ENCODE data around the gene LZTS2. TPM values are rescaled to one million over a fixed set of nuclear protein-coding genes. Genes with fewer than 3 reads are reported as not detected.

The LZTS2 gene
- total RNA-seq, 6 experiments from 2014 or later: 5.6 to 17.5 (median 11.0) TPM

DNA sequence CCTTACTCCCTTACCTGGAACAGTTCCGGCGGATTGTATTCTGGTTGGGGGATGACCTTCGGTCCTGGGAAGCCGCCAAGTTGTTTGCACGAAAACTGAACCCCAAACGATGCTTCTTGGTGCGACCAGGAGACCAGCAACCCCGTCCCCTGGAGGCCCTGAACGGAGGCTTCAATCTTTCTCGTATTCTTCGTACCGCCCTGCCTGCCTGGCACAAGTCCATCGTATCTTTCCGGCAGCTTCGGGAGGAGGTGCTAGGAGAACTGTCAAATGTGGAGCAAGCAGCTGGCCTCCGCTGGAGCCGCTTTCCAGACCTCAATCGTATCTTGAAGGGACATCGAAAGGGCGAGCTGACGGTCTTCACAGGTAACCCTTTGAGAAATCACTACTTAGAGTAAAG lies 10.5 kb upstream of the LZTS2 start:
- Histone ChIP-seq H3K4me1 (peaks cover 0 to 29% (median 9%) of the 10 kb centered on the region in 4 donors), H3K36me3 (peaks cover 0 to 13% (median 7%) of the 10 kb centered on the region in 4 donors), H3K9me3 (no peaks in the 10 kb centered on the region), H3K27ac (no peak overlapping the region), H3K27me3 (no peaks in the 10 kb centered on the region), H3K4me3 (no peak overlapping the region)
- no peak for TF ChIP-seq POLR2A (IDR thresholded peaks at IDR 0.05)
- TF ChIP-seq, protein P1, sequence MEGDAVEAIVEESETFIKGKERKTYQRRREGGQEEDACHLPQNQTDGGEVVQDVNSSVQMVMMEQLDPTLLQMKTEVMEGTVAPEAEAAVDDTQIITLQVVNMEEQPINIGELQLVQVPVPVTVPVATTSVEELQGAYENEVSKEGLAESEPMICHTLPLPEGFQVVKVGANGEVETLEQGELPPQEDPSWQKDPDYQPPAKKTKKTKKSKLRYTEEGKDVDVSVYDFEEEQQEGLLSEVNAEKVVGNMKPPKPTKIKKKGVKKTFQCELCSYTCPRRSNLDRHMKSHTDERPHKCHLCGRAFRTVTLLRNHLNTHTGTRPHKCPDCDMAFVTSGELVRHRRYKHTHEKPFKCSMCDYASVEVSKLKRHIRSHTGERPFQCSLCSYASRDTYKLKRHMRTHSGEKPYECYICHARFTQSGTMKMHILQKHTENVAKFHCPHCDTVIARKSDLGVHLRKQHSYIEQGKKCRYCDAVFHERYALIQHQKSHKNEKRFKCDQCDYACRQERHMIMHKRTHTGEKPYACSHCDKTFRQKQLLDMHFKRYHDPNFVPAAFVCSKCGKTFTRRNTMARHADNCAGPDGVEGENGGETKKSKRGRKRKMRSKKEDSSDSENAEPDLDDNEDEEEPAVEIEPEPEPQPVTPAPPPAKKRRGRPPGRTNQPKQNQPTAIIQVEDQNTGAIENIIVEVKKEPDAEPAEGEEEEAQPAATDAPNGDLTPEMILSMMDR (IDR thresholded peaks at IDR 0.05): no peak
- ATAC-seq (no peak), DNase-seq (no peak)
- 92% methylated on average over 5 of the region's 21 CpGs for WGBS (ENCODE audit: insufficient coverage, low coverage, low lambda C conversion rate, missing lambda C conversion rate)
- intact Hi-C loops (cut with DNase I): no loop called here

DNA sequence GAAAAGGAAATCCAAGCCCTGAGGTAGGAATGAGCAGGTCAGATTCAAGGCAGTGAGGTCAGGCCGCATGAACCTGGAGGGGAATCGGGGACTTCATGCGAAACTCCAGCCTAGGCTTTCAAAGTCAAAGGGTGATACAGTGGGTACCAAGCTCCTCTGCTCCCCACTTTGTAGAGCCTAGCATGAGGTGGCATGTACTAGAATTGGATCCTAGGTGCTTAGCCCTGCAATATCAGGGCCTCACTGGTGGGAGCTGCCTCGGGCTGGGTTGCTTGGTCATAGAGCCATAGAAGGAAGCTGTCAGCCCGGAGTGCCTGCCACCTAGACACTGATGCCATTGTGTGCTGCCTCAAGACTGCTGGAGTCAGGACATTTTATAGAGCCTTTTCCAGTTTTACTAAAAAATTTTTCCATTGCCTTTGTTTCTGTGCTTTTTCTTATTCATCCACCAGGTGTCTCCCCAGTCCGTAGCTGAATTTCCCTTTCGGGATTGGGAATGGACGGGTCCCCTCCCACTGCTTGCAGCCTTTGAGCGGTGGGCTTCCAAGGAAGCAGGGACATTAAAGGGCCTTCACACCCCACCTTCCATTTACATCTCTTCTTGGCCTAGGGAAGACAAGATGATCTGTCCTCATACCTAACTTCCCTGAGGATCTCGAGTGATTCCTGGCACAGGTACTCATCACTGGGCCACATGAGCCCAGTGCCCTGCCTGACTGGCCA lies 5.5 kb upstream of the LZTS2 start:
- 50% methylated on average over 8 of the region's 10 CpGs for WGBS (ENCODE audit: insufficient coverage, low coverage, low lambda C conversion rate, missing lambda C conversion rate)
- DNase-seq (no peak), ATAC-seq (no peak)
- no peak overlapping the region for H3K27ac ChIP-seq
- H3K27me3 ChIP-seq: no peaks in the 10 kb centered on the region
- intact Hi-C loops (cut with DNase I): no loop called here
- no peaks in the 10 kb centered on the region for H3K9me3 ChIP-seq
- TF ChIP-seq, protein P1 (IDR thresholded peaks at IDR 0.05): peak; percentile 61 to 69 (median 63)
- TF ChIP-seq POLR2A (IDR thresholded peaks at IDR 0.05): no peak
- no peak overlapping the region for H3K4me3 ChIP-seq
- peaks cover 0 to 9% (median 7%) of the 10 kb centered on the region in 4 donors for H3K36me3 ChIP-seq
- H3K4me1 ChIP-seq: peaks cover 0 to 18% (median 3%) of the 10 kb centered on the region in 4 donors

DNA sequence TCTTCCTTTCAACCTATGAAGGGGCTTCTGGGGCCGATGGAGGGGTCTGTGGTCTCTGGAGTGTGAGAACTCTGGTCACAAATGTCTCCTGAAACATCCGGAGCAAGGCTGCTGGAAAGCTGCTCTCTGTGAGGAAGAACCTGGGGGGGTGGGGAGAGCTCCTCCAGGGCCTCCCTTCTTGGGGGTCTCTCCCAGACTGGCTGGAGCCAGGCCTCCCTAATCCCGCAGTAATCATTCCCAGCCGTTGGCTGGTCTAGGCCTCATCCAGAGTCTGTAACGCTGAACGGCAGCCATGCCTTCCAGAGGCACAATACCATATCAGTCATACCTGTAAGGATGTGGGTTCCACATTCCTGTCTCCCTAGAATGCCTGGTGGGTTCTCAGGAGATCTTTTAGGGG lies 4.4 kb upstream of the LZTS2 start:
- 76% methylated on average over 3 of the region's 6 CpGs for WGBS (ENCODE audit: insufficient coverage, low coverage, low lambda C conversion rate, missing lambda C conversion rate)
- TF ChIP-seq POLR2A (IDR thresholded peaks at IDR 0.05): no peak
- peaks cover 0 to 18% (median 3%) of the 10 kb centered on the region in 4 donors for H3K4me1 ChIP-seq
- no peaks in the 10 kb centered on the region for H3K9me3 ChIP-seq
- no peak overlapping the region for H3K27ac ChIP-seq
- ATAC-seq: no peak
- no peak for DNase-seq
- peaks cover 0 to 9% (median 7%) of the 10 kb centered on the region in 4 donors for H3K36me3 ChIP-seq
- intact Hi-C loops (cut with DNase I): no loop called here
- no peaks in the 10 kb centered on the region for H3K27me3 ChIP-seq
- no peak overlapping the region for H3K4me3 ChIP-seq

DNA sequence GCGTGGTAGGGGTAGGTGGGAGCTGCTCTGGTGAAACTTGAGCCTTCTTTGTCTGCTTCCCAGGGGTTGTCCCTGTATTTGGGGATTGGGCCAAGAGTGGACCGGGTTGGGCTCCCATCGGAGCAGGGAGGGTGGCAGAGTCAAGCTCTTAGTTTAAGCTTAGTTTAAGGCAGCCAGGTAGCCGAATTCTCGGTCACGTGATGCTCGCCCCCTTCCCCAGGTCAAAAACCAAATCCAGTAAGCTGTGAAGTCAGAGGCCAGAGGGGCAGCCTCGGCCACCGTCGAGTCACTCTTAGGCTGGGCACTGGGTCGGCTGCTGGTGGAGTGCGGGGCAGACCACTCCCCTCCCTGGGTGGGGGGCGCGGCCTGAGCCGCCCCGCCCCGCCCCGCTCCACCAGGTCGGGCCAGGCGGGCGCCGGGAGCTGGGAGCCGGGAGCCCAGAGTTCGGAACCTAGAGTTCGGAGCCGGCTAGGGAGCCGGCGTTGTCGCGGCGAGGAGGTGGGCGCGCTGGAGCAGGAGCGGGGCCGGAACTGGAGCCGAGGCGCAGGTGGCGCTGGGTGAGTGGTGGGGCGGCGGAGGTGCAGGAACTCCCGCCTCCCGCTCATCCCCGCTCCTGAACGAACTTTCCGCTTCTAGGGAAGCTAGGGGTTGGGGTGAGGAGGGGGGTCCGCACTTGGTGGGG lies 2.8 kb upstream of the LZTS2 start:
- ATAC-seq (peak; percentile 1 to 39 (median 5)), DNase-seq (peak in 2 of 3 donors; percentile 61 to 72)
- Histone ChIP-seq H3K36me3 (peaks cover 0 to 3% (median 0%) of the 10 kb centered on the region in 4 donors), H3K9me3 (no peaks in the 10 kb centered on the region), H3K4me1 (peaks cover 0 to 18% (median 3%) of the 10 kb centered on the region in 4 donors), H3K4me3 (peak overlapping the region; percentile 77 to 81 (median 78)), H3K27ac (peak overlapping the region; percentile 96 to 100 (median 97)), H3K27me3 (no peaks in the 10 kb centered on the region)
- intact Hi-C loops (cut with DNase I): no loop called here
- TF ChIP-seq, protein P1 (IDR thresholded peaks at IDR 0.05): no peak
- no peak for TF ChIP-seq POLR2A (IDR thresholded peaks at IDR 0.05)
- 13% methylated on average over 8 of the region's 46 CpGs for WGBS (ENCODE audit: insufficient coverage, low coverage, low lambda C conversion rate, missing lambda C conversion rate)

All from right lobe of liver (tissue), 6 donors.